Activated CD4-positive, CD25-positive, alpha-beta regulatory T cell treated with anti-CD3 and anti-CD28 coated beads, Interleukin-2, amount 50 U/mL, for 16 hours (primary cell): ENCODE data around the gene ERC2.

Experiments
- DNase-seq: peaks from one replicate; pipeline ENCODE4 v3.0.0-alpha.2; 2020; ENCODE audit warnings: low read depth, low spot score

The ERC2 gene

GRCh38 chr3:55682461-55682860, 785.8 kb downstream of the ERC2 start:
- DNase-seq: no peak

- no peak for DNase-seq
Observed at GRCh38 chr3:55678546-55679216, 789.6 kb downstream of the ERC2 start.

DNA sequence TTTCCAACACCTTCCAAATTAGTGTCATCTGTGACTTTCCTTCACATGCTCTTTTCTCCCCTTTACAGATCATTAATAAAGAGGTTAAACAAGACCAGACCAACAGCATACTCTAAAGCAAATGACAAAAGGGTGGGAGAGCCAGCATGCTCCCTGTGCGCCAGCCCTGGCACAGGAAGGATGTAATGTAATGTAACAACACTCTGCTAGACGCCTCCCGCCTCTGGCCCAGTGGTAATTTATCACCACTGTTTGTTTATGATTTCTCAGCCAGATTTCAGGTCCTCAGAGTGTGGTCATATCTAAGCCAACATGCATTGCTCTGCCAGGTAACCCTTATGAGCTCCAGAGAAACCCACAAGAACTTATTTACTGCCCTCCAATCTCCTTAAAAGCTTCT, 791.6 kb downstream of the ERC2 start:
- DNase-seq: no peak

GRCh38 chr3:55675478-55675877, 792.8 kb downstream of the ERC2 start:
- no peak for DNase-seq

DNA sequence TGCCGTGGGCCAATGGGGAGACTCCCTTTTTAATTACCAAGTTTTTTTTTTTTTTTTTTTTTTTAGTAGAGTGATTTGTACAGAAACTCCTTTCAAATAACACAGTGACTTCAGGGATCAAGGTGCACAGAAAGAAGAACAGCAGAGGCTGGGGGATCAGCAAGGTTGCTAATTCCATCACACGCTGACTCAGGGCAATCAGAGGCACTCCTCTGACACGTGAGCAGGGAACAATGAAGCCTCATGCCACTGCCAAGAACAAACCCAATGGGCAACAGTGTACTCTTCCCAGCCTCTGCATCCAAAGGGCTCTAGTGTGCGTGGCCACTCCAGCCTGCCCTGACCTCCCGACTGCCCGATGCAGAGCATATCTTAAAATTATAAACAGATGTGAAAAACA, 794.5 kb downstream of the ERC2 start:
- no peak for DNase-seq

DNA sequence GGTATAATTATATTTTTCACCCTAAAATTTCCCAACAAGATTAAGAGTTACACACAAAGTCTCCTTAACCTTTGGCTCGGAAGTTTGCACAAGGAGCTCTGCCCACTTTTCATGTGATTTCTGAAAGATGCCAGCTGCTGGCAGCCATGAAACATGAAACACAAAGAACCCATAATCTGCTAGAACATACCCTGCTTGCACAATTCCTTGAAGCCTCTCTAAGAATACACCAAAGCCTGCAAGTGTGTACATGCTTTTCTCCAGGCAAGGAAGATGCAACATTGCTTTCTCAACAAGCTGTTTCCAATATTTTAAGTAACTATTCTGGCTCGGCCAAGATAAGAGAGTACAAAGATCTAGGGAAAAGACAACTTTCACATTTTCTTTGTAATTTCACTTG, 799.1 kb downstream of the ERC2 start:
- no peak for DNase-seq

DNA sequence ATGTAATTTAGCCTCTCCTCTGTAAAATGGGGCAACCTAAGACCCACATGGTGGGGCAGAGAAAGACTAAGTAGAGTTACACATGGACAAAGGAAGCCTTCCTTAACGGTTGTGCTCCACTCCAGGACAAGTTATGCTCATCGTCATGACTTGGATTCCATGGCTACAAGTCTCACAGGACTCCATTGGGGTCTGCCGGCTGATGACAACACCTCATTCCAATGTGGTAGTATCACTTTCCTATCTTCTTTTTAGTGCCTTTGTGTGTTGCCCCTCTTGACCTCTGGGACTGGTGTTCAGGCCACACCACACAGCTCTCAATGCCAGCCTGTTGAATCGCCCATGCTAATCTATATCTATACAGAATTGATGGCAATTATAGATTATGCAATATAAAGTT, 799.9 kb downstream of the ERC2 start:
- no peak for DNase-seq

- no peak for DNase-seq
Observed at GRCh38 chr3:55664387-55664786, 803.9 kb downstream of the ERC2 start.

DNA sequence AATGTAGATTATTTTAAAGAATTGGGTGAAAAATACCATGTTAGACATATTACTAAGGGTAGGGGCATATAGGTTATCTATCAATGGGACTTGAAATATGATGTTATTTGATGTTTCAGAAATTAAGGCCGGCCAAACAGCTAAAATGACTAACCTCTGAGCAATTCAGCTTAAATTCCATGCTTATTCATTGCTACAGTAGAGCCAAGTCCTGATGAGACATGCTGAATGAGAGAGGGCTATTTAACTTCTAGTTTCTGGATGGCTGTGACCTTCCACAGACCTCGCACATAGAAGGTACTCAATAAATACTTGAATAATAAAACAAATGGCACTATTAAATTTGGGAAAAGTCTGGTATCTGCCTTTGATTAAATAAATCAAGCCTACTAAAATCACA, 805.6 kb downstream of the ERC2 start:
- DNase-seq: no peak

DNA sequence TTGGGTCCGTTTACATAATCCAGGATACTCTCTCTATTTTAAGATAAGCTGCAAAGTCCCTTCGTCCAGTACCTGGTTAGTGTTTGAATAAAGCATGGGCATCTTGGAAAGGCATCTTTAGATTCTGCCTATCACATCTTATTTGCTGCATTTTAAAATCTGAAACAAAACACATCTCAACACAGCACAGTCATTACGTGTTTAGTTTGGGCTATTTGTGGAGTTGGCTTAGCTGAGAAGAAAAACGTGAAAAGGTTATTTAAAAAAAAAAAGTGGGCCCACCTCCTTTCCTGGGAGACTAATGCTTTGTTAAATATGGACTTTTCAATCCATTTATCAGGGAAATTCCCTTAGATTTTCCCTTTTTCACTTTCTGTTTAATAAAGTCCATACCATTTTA, 806.7 kb downstream of the ERC2 start:
- DNase-seq: no peak

- DNase-seq: no peak
Observed at GRCh38 chr3:55661141-55661540, 807.1 kb downstream of the ERC2 start.

- no peak for DNase-seq
Observed at GRCh38 chr3:55660642-55661041, 807.6 kb downstream of the ERC2 start.

DNA sequence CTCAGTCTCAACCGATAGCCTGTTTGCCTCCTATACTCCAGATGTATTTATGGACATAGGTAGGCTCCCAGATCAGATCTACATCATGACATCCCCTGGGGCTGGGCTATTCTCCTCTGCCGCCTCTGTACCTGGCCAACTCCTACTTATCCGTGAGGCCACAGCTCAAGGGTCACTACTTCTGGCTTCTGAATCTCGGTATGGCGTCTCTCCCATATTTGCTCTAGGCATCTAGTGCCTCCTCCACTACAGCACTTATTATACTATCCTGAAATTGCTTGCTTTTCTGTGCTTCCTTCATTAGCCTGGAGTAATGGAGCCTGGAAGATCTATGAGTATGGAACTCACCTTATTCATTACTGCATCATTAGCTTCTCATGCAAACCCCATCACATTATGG, 808.6 kb downstream of the ERC2 start:
- no peak for DNase-seq

- DNase-seq: no peak
Observed at GRCh38 chr3:55658690-55659562, 809.3 kb downstream of the ERC2 start.

DNA sequence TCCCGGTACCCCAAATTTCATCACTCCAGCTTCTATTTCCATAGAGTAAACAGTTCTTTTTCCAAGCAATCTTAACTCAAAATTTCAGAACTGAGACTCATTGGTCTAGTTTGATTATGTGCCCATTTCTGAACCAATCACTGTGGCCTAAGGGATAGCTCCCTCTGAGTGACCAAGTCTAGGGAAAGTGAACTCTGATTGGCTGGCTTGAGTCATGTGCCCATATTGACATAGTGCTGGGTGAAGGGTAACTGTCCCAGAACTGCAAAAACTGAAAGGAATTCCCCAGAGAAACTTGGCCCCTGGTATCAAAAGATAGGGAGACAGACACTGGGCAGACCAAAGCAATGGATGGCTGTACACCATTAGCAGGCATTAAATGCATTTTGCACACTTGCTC, 810.0 kb downstream of the ERC2 start:
- DNase-seq: no peak

- no peak for DNase-seq
Observed at GRCh38 chr3:55655544-55655943, 812.7 kb downstream of the ERC2 start.

DNA sequence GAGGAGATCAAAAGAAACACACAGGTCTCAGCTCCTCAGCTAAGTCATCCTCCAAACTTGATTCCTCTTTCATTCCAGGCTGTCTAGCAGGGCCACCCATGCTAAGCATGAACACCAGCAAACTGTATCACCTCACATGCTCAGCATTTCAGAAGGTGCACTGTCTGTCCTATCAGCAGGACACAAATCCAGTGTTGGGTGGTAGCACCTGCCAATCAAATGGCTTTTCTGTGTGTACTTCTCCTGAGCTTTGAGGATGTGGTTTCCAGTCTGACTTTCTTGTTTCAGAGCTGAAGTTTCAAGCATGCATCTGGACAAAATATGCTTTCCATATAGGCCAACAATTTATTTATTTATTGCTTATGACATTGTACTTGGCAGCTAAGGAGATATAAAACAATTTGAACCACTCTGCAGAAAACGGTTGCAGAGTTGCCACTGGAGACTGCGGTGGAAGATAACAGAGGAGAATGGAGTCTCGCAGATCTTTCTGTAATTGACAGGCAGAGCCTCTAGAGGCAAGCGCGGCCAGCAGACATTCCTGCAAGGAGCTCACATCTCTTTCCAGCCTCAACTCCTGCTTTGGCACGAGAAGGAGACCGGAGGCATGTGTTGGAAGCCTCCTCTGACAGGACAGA, 814.0 kb downstream of the ERC2 start:
- no peak for DNase-seq

GRCh38 chr3:55651011-55651410, 817.3 kb downstream of the ERC2 start:
- DNase-seq: no peak

GRCh38 chr3:55650011-55650410, 818.3 kb downstream of the ERC2 start:
- no peak for DNase-seq

- no peak for DNase-seq
Observed at GRCh38 chr3:55649554-55649953, 818.7 kb downstream of the ERC2 start.

GRCh38 chr3:55648591-55649318, 819.5 kb downstream of the ERC2 start:
- DNase-seq: no peak

DNA sequence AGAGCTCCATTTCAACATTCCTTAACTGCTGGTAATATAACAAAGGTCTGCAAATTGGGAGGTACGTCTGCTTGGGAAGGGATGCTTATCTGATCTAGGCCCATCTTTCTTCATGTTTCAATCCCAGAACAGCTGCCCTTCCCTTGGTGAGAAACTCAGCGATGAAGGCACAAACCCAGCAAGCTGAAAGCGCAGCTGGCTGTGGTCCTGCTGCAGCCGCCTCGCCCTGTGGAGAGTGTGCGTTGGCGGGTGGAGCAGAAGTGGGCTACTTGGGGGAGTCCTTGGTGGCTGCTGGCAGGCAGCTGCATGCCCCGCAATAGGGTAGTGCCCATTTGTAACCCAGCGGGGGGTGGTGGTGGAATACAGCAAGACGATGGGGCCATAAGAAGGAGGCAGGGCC, 820.6 kb downstream of the ERC2 start:
- no peak for DNase-seq
